Epithelial cell of prostate (primary cell): ENCODE results near the gene IRX1.

Experiments
- DNase-seq: peaks from one replicate; pipeline ENCODE4 v3.0.0-alpha.2; 2011; ENCODE audit warnings: low read depth, low spot score
- H3K27ac ChIP-seq: fragments of 450-650 bp; 2 replicates; pipeline ENCODE4 v1.5.1; 2017; ENCODE audit warnings: mild to moderate bottlenecking

The IRX1 gene

DNA sequence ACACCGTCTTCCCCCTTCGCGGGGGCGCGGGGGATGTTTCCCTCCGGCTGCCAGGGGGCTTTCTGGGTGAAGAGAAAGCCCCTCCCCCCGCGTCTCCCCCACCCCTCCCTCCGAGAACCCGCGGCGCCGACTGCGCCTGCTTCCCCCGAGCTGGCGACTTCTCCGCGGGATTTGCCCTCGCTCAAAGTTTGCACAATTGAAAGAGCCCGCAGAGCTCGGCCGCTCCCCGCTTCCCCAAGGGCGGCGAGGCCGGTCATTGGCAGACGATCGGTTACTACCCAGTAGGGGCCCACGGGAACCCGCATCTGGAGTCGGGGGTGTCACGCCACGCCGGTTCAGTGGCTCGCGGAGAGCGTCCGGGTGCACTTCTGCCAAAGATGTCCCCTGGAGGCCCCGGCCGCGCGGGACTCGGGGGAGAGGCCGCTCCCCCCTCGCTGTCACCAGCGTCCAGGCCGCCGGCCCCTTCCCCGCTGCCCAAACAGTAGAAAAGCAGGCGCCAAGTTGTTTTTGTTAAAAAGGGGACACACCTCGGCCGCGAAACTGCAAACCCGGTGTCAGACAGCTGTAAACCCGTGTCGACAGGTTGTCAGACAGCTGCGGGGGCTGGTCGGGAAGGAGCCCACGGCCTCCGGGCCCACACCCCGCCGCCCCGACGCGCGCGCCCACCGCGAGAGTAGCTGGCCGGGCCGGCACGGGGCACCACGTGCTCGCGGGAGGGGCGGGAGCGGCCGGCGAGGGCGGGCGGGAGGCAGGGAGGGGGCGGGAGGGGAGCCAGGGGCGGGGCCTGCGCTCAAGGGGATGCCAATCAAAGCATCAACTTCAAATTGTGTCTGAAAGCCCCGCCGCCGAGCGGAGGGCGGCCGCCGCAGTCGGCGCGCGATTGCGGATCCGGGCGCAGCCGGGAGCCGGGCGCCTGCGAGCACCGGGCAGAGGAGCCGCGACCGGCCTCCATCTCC, at the start of gene IRX1:
IRX1 (plus strand) TSS at position 827 of the 956 bp plus-strand sequence. CDS start 274 bp downstream, outside the sequence.
- no peak within 1 kb of the TSS for H3K27ac ChIP-seq
- no peak for DNase-seq

DNA sequence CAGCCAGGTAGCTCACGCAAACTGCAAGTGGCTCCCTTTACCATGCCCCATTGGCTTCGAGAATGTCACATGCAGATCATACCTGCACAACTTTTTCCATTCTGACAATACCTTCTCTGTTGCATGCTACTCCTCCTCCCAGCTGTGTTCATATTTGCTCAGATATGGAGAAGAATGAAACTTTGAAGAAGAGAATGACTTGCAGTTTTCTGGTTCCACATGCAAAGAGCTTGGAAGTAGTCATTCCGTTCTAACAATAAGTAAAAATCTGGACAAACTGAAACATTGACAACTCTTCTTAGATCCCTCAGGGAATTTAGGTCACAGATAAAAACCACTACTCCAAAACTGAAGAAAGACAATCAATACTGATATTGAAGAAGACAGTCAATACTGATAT, 49.6 kb upstream of the IRX1 start:
- no peak overlapping the region for H3K27ac ChIP-seq
- no peak for DNase-seq

DNA sequence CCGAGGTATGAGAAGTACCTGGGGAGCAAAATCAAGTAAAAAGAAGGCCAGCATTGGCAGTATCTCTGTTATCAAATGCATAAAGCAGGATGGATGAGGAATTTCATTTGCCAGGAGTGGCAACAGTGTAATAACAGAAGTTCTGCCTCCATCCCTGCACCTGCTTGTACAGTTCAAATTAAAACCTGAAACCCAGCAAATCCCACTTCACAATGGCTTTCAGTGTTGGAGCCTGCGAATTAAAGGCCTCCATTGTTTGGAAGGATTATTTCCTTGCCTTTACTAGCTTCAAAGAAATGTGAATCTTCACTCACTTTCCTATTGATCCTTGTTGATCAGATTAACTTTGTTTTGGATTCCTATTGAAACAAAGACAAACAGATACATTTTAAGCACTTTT, 31.5 kb upstream of the IRX1 start:
- DNase-seq: no peak
- H3K27ac ChIP-seq: no peak overlapping the region

DNA sequence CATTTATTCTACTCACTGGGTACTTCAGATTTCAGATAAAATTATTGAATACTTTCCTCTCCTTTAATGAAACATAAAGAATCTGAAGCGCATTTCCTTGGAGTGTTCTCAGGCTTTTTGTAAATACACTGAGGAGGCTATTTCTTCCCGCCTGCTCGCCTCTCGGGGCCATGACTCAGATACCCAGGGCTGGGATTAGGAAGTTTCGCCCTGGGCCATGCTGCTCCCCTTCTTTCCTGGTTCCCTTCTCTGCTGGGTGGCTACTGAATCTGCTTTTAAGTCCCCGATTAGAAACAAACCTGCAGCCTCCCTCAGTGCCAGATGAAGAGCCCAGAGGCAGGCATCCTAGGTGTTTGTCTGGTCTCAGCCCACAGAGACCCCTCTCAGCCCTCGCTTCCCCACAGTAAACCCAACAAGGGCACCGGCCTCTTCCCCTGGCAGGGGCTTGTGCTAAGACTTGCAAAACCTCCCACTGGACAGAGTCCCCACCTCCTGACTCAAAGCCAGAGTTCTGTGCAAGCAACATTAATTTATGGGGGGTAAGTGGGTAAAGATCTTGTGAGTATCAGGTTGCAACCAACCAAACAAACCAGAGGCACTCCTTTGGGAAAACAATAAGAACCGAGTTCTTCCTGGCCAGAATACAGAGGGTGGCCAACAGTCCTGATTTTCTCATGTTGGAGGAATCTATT, 30.7 kb upstream of the IRX1 start:
- no peak for DNase-seq
- no peak overlapping the region for H3K27ac ChIP-seq

DNA sequence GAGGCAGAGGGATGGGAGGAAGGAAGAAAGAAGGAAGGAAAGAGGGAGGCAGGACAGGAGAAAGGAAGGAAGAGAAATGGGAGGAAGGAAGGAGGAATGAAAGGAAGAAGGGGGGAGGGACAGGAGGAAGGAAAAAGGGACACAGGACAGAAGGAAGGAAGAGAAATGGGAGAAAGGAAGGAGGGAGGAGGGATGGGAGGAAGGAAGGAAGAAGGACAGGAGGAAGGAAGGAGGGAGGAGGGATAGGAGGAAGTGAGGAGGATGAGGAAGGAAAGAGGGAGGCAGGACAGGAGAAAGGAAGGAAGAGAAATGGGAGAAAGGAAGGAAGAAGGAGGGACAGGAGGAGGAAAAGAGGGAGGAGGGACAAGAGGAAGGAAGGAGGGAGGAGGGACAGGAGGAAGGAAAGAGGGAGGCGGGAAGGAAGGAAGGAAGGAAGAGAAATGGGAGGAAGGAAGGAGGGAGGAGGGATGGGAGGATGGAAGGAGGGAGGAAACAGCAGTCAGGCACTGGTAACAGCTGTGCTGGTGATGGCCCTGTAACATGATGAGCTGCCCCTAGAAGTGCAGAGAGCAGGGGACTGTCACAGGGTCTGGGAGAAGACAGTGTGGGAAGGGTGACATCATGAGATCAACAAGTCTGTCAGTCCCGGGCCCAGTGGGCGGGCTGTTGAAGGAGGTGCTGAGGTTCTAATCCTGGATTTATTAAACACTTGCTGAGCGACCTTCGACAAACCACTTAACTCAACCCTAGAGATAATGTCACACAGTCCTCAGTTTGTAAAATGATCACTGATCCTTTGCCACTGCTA, 10.7 kb upstream of the IRX1 start:
- no peak overlapping the region for H3K27ac ChIP-seq
- DNase-seq: no peak

DNA sequence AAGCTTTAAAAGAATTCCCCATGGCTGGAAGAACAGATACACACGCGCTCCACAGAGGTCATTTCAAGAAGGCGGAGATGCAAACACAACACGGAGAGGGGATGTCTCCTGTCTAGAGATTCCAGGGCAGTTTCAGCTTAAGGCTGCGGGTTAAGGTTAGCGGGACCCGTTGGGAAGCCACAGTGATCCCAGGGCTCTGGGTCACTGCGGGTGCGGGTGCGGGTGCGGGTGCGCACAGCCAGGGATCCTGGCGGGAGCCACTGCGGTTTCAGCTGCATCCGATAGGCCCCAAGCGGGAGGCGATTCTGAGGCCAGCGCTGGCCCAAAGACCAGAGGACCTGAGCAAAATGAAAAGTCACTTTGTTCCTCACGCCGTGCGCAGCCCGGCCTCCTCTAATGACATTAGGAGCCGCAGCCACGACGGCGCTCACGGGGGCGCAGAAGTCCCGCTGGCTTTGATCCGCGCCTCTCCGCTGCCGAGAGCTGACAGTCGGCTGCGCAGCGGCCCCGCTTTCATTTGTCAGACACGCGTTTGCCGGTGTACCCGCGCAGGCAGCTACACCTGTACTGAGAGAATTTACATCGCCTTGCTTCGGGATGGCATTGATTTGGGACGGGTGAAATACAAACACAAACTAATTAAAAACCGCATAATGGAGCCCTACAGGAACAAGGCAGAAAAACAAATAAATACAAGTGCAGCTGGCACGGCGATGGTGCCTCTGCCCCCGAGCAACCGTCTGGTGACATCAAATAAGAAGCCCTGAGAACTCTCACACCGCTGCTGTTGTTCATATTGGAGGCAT, 5.3 kb upstream of the IRX1 start:
- no peak for DNase-seq

DNA sequence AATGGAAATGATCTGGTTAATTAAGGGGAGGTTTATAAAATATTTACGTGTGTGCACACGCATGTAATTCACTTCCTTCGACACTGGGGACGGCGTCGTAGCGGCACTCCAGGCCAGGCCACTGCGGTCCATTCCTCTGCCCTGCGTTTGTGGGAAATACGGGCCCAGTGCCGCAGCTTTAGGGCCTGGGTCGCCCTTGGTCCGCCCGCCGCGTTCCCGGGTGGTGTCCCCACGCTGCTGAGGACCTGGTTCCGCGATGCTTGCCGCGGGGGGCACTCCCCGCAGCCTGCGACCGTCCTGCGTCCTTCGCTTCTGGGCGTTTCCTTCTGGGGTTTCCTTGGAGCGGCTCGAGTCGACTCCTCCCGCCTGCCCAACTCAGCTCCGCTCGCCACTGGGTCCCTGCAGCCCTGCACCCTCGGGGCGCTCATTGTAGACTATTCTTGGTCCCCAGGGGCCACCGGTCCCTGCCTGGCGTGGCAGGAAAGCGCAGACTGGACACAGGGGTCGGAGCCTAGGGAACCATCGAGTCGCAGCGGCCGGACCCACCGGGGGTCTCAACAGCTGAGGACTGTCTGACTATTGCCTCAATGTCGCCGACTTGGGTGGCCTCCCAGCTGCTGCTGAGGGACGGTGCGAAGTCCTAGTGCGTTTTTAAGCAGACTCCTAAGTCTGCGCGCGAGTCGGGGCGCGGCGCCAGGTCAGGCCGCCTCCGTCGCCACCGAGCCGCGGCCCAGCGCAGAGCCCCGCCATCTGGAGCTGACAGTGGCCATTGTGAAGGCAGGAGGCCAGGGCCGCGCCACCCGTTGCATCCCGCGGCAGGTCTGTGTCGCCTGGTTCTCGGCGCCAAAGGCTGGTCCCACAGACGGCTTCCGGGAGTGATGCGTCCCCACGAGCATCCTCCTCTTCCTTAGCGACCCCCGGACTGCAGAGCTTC, 4.4 kb upstream of the IRX1 start:
- DNase-seq: no peak
- H3K27ac ChIP-seq: no peak overlapping the region

More for the DNA sequence above, 5.3 kb upstream of the IRX1 start:
- no peak overlapping the region for H3K27ac ChIP-seq

DNA sequence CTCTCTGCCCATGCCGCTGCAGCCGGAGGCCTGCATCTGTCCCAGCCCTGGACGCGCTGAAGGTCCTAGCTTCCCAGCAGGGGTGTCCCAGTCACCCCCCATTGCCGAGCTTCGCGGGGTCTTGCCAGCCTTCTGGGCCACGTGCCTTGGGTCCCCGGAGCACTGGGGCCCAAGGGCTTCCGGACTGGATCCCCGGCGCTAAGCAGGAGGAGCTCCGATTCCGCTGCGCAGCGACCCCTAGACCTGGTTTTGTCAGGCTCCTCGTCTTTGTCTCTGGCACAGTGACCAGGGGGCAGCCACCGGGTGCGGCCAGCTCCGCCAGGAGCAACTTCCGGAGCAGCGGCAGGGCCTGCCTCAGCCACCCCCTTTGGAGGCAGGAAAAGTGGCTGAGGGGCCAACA, 3.3 kb upstream of the IRX1 start:
- H3K27ac ChIP-seq: no peak overlapping the region
- no peak for DNase-seq

DNA sequence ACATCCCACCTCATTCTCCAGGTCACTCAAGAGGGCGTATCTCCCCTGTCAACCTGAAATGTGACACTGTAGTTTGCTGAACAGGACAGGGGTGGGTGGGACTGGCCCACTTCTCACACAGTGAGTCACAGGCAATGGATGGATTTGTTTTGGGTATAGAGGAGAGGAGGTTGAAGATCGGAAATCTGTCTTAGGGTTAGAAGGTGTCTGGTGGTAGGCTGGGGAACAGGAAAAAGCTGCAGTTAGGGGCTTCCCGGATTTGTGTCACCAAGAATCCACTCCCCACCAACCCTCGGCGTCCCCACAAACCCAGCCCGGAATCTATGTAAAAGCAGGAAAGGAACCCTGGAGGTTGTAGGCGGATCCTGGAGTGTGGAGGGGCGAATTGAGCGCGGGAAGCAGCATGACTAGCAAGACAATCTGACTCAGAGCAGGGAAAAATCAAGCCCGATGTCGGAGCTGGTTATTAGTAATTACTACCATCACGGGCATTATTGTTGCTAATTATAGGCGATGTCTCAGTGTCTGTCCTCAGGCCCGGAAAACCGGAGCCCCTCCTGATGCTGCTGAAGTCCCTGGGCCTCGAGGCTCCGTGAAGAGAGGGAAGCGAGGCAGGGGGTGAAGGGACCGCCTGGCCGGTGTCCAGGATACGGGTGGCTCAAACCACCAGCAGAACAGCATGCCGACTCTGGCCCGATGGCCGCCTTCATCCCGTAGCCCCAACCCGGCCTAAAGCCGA, 1.7 kb upstream of the IRX1 start:
- no peak for DNase-seq
- H3K27ac ChIP-seq: no peak overlapping the region

DNA sequence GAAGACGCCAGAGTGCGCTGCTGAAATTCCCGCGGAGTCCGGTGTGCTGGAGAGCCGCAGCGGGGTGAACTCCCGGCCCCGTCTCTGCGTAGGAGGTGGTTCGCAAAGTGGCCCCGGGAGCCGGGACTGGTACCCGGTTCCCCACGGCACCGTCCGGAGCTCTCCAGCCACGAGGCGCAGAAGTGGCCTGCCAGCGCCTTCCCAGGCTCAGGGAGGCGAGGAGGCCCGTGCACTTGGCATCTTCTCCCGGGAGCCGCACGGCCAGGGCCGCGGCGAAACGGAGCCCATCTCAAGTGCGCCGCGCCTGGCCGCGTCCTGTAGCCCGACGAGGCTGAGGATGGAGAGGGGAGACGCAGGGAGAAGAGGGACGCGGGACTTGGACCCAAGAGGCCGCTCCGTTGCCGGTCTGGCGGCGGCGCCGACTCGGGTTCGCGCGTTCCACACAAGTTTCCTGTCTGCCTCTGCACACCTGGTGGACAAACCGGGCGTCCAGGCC, 1.1 kb upstream of the IRX1 start:
- H3K27ac ChIP-seq: no peak overlapping the region
- no peak for DNase-seq

DNA sequence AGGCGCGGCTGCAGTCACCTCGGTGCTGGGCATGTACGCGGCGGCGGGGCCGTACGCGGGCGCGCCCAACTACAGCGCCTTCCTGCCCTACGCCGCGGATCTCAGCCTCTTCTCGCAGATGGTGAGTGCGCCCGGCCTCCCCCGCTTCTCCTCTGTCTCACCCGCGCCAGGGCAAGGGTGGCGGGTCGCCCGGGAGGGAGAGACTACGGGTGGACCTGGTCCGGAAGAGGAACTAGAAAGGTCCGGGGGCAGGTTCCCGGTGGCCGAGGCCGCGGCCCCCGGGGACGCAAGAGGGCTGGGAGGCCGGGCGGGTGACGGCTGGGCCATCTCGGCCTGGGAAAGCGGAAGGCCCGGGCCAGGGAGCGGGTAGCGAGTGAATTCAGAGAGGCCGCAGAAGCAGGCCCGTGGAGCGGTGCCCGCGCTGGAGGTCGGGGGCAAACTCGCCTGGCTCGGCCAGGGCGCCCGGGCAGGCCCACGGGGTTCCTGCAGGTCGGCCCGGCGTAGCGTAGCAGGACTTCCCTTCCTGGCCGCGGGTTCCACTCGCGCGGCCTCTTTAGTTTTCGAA, 711 bp downstream of the IRX1 start:
- DNase-seq: no peak
- H3K27ac ChIP-seq: no peak overlapping the region

DNA sequence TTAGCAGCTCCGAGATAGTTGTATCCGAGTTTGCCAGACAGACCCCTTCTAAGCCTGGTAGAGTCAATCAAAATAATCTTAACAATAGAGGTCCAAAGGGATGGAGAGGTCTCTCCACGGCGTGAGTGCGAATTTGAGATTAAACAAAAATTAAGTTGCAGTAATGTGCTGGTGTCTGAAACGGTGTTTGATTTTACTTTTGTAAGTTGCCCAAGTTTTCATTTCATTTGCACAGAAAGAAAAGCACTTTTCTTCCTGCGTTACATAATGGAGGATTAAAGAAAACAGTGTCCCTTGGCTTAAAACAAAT, 1.2 kb downstream of the IRX1 start:
- H3K27ac ChIP-seq: no peak overlapping the region
- DNase-seq: no peak

DNA sequence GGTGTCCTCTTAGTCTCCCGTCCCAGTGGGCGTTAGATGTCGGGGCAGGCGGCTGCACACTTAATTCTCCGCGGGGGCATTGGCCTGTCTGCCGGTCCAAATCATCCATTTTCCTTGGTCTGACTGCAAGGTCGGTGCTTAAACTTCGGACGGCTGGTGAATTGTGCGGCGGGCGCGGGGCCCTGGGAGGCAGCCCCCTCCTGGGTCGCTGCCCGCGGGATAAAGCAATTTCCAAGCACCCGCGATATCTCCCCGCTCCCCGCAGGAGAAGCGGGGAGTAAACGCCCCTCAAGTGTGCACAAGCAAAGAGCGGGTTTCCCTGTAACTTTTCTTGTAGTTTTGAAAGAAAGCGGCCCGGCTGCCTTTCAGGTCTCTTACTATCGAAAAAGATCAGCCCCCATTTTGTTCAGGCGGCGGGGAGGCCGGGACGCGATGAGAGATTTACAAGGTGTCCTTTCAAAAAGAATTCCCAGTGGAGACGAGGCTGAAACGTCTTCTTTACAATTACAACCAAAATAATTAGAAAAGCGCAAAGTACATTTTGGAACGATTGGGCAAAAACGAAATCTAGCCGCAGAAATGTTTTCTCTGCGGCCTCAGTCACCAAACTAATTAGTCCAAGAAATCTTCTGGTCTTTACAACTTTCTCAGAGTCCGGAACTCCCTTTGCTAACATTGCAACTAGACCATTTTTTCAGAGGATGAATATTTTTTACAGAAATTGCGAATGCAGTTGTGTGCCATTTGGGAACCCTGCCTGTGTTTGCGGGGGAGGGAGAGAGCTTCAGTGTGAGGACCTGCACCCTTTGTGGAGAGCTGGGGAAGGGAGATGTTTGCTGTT, 1.8 kb downstream of the IRX1 start:
- H3K27ac ChIP-seq: no peak overlapping the region
- no peak for DNase-seq

DNA sequence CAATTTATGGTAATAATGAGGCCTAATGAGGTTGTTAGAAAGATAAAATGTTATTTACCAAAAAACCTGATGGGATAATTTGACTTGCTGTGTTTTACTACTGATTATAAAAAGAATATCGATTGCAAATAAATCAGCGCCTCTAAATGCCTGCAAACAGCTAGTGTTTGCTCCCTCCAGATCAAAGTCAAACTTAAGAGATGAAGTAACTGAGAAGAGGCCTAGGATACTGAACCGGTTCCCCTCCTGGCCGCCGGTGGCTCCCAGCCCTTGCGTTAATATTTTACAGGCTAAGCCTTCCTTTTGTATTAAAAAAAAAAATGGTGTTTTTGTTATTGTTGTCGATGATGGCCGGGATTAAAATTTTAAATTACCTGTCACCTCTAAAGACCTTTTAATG, 2.6 kb downstream of the IRX1 start:
- H3K27ac ChIP-seq: no peak overlapping the region
- no peak for DNase-seq

DNA sequence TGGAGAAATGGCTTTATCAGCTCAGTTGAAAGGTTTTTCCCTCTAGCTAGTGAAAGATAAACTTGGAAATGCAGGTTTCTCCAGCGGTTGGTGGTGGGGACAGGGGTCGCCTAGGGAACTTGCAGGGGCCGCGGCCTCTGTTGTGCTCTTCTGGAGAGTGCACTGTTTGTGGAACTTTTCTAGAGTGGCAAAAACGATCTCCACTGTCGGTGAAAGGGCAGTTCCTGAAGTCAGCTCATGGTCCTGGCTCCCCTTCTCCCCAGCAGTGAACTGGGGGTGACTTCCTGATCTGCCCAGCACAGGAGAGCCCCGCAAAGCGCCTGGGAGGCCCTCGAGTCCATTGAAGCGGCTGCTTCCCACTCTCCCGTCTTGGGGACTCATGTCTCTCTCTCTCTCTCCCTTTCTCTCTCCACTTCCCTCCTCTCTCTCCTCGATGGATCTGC, 3.2 kb downstream of the IRX1 start:
- H3K27ac ChIP-seq: no peak overlapping the region
- DNase-seq: no peak

DNA sequence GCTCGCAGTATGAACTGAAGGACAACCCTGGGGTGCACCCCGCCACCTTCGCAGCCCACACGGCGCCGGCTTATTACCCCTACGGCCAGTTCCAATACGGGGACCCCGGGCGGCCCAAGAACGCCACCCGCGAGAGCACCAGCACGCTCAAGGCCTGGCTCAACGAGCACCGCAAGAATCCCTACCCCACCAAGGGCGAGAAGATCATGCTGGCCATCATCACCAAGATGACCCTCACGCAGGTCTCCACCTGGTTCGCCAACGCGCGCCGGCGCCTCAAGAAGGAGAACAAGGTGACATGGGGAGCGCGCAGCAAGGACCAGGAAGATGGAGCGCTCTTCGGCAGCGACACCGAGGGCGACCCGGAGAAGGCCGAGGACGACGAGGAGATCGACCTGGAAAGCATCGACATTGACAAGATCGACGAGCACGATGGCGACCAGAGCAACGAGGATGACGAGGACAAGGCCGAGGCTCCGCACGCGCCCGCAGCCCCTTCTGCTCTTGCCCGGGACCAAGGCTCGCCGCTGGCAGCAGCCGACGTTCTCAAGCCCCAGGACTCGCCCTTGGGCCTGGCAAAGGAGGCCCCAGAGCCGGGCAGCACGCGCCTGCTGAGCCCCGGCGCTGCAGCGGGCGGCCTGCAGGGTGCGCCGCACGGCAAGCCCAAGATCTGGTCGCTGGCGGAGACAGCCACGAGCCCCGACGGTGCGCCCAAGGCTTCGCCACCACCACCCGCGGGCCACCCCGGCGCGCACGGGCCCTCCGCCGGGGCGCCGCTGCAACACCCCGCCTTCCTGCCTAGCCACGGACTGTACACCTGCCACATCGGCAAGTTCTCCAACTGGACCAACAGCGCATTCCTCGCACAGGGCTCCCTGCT, 3.8 kb downstream of the IRX1 start:
- no peak overlapping the region for H3K27ac ChIP-seq

More for the DNA sequence above, 3.8 kb downstream of the IRX1 start:
- no peak for DNase-seq
